ENCODE results near the gene PDCD7. TPM values are rescaled to one million over a fixed set of nuclear protein-coding genes. Genes with fewer than 3 reads are reported as not detected.

Gene PDCD7
- total and polyA plus RNA-seq, 2 of the 13 experiments (the other 11 are each of a cell fraction or from before 2014, with no cell fraction given), result 10.1 to 14.7 TPM

DNA sequence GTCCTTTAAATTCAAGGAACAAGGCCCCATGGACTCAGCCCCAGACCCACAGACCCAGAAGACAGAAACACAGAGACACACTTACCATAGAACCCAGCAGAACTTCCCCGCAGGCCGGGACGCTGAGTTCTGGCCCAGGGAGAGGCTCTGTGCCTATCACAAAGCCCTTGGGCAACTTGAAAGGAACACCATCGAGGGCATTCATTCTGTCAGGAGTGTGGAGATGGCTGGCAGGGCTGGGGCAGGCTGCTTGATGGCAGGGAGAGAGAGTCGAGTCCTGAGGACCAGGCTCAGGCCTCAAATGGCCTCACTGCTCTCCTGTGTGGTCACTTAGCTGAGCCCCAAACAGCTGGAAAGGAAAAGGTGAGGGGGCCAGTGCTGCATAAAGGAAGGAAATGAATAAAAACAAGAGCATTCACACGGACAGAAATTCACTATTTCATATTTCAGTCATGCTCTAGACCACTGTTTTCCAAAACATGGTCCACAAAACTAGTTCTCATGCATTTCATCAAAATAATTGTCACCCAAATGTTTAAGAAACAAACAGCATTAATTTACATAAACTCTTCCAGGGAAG is 27.5 kb downstream of the PDCD7 start:
- no peak for FAIRE-seq
- ChIA-PET POLR2A (no interaction called here), CTCF (ENCODE audit: low intra/inter-chr PET ratio, low total read pairs) (no interaction called here)
- Histone ChIP-seq H3K27ac (ENCODE audit: extremely low read length, insufficient read depth, low read length) (no peak overlapping the region), H4K20me1 (ENCODE audit: insufficient read depth, low read length) (no peaks in the 10 kb centered on the region), H3K79me2 (ENCODE audit: insufficient read depth, low read length) (no peaks in the 10 kb centered on the region), H3K36me3 (replicated peaks in 1 of 2; ENCODE audit: control insufficient read depth in 1 of 2, insufficient read depth in 2 of 2, low read length in 2 of 2) (0 out of 5 replicates have a peak, but pooled peaks cover 0 to 5% of the 10 kb centered on the region in 2 experiments), H3K27me3 (ENCODE audit: control insufficient read depth in 1 of 2, insufficient read depth in 2 of 2, low read length in 2 of 2) (no peaks in the 10 kb centered on the region; a peak in 1 of 5 replicates), H3K9ac (ENCODE audit: insufficient read depth, low read depth, low read length) (no peak overlapping the region), H3K4me3 (replicated peaks in 1 of 3; ENCODE audit: insufficient read depth in 1 of 3, low read depth in 2 of 3, low read length in 3 of 3) (no peak overlapping the region), H3K4me2 (ENCODE audit: low read depth, low read length) (no peak overlapping the region), H3K4me1 (ENCODE audit: insufficient read depth, low read length) (no peaks in the 10 kb centered on the region), H3K9me3 (ENCODE audit: low read length) (no peaks in the 10 kb centered on the region), H2AFZ (ENCODE audit: low read length) (no peak overlapping the region)
- no peak for ATAC-seq
- intact Hi-C loops (cut with micrococcal nuclease; ENCODE audit: unreplicated experiment), result no loop called here
- no TSS peak for BruUV-seq (replicated peaks)
- no peak for TF ChIP-seq ZMYM2 (CRISPR knock-in tag; IDR thresholded peaks at IDR 0.05)
- in situ Hi-C loops (cut with HindIII; ENCODE audit: extremely low pct_ligation_motif_present, low pct_unique_long_range_greater_than_20kb), result no loop called here
- no peak for DNase-seq (ENCODE audit: low spot score)
- 93% methylated on average over 6 of the region's 6 CpGs for WGBS (ENCODE audit: low lambda C conversion rate)

DNA sequence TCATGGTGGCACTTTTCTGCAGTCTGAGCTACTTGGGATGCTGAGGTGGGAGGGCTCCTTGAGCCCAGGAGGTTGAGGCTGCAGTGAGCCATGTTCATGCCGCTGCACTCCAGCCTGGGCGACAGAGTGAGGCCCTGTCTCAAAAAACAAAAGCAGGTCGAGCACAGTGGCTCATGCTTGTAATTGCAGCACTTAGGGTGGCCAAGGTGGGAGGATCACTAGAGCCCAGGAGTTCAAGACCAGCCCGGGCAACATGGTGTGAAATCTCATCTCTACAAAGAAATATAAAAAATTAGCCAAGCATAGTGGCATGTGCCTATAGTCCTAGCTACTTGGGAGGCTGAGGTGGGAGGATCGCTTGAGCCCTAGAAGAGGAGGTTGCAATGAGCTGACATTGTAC is 28.6 kb downstream of the PDCD7 start:
- Histone ChIP-seq H3K36me3 (replicated peaks in 1 of 2; ENCODE audit: control insufficient read depth in 1 of 2, insufficient read depth in 2 of 2, low read length in 2 of 2) (peaks cover 3 to 12% of the 10 kb centered on the region in 2 experiments; a peak in 2 of 5 replicates), H2AFZ (ENCODE audit: low read length) (no peak overlapping the region), H3K27me3 (ENCODE audit: control insufficient read depth in 1 of 2, insufficient read depth in 2 of 2, low read length in 2 of 2) (no peaks in the 10 kb centered on the region; a peak in 1 of 5 replicates), H3K79me2 (ENCODE audit: insufficient read depth, low read length) (no peaks in the 10 kb centered on the region), H3K27ac (ENCODE audit: extremely low read length, insufficient read depth, low read length) (no peak overlapping the region), H3K9ac (ENCODE audit: insufficient read depth, low read depth, low read length) (no peak overlapping the region), H3K9me3 (ENCODE audit: low read length) (no peaks in the 10 kb centered on the region), H3K4me1 (ENCODE audit: insufficient read depth, low read length) (no peaks in the 10 kb centered on the region), H3K4me3 (replicated peaks in 1 of 3; ENCODE audit: insufficient read depth in 1 of 3, low read depth in 2 of 3, low read length in 3 of 3) (no peak overlapping the region), H3K4me2 (ENCODE audit: low read depth, low read length) (no peak overlapping the region), H4K20me1 (ENCODE audit: insufficient read depth, low read length) (no peaks in the 10 kb centered on the region)
- intact Hi-C loops (cut with micrococcal nuclease; ENCODE audit: unreplicated experiment) (no loop called here), in situ Hi-C loops (cut with HindIII; ENCODE audit: extremely low pct_ligation_motif_present, low pct_unique_long_range_greater_than_20kb) (no loop called here)
- no peak for TF ChIP-seq ZNF607 (CRISPR knock-in tag; IDR thresholded peaks at IDR 0.05; ENCODE audit: borderline replicate concordance)
- no peak for TF ChIP-seq MATR3 (CRISPR knock-in tag; IDR thresholded peaks at IDR 0.05)
- TF ChIP-seq ZMYM4 (CRISPR knock-in tag; IDR thresholded peaks at IDR 0.05), result no peak
- no peak for TF ChIP-seq ZNF773 (CRISPR knock-in tag; IDR thresholded peaks at IDR 0.05; ENCODE audit: borderline replicate concordance)
- TF ChIP-seq, protein P1, sequence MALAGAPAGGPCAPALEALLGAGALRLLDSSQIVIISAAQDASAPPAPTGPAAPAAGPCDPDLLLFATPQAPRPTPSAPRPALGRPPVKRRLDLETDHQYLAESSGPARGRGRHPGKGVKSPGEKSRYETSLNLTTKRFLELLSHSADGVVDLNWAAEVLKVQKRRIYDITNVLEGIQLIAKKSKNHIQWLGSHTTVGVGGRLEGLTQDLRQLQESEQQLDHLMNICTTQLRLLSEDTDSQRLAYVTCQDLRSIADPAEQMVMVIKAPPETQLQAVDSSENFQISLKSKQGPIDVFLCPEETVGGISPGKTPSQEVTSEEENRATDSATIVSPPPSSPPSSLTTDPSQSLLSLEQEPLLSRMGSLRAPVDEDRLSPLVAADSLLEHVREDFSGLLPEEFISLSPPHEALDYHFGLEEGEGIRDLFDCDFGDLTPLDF (CRISPR knock-in tag; IDR thresholded peaks at IDR 0.05), result no peak
- TF ChIP-seq CENPX (CRISPR knock-in tag; IDR thresholded peaks at IDR 0.05), result no peak
- no peak for ATAC-seq
- CTCF ChIA-PET (ENCODE audit: low intra/inter-chr PET ratio, low total read pairs), result no interaction called here
- POLR2A ChIA-PET, result no interaction called here
- BruUV-seq (replicated peaks), result no TSS peak
- no peak for FAIRE-seq
- no peak for DNase-seq (ENCODE audit: low spot score)
- WGBS (ENCODE audit: low lambda C conversion rate), result 86% methylated on average over 4 of the region's 5 CpGs

Data from HepG2 (cell line).